OCI-LY1 (cell line): ENCODE results near the gene HS3ST1.

Source experiments
- H2AFZ ChIP-seq: fragments of 200-600 bp; sonication (generic), shearing (Covaris generic); 2 replicates; pipeline ENCODE4 v1.6.0; 2014; ENCODE audit warnings: antibody characterized with exemption, mild to moderate bottlenecking, low read length
- H3F3A ChIP-seq: fragments of 200-600 bp; sonication (generic), shearing (Covaris generic); 2 replicates; pipeline ENCODE4 v1.6.0; 2014; ENCODE audit warnings: mild to moderate bottlenecking, antibody characterized with exemption, low read length, moderate library complexity; ENCODE audit not compliant: insufficient read depth
- H3K27ac ChIP-seq: fragments of 200-600 bp; sonication (generic); 2 replicates; pipeline ENCODE4 v1.5.1; 2014; ENCODE audit warnings: low read length, mixed run types, mild to moderate bottlenecking, low read depth; ENCODE audit not compliant: poor library complexity, severe bottlenecking
- H3K27me3 ChIP-seq: fragments of 200-600 bp; sonication (generic); 2 replicates; pipeline ENCODE4 v1.6.0; 2014; ENCODE audit warnings: antibody characterized with exemption, mild to moderate bottlenecking, low read length, moderate library complexity; ENCODE audit not compliant: insufficient read depth
- H3K36me3 ChIP-seq: fragments of 200-600 bp; sonication (generic); 2 replicates; pipeline ENCODE4 v1.6.1; 2014; ENCODE audit warnings: mild to moderate bottlenecking, antibody characterized with exemption, low read length, moderate library complexity, mixed read lengths; ENCODE audit not compliant: insufficient read depth
- H3K4me1 ChIP-seq: fragments of 200-600 bp; sonication (generic); 2 replicates; pipeline ENCODE4 v1.5.1; 2014; ENCODE audit warnings: mild to moderate bottlenecking, low read length, moderate library complexity; ENCODE audit not compliant: insufficient read depth, severe bottlenecking
- H3K4me2 ChIP-seq: fragments of 200-600 bp; sonication (generic), shearing (Covaris generic); 2 replicates; pipeline ENCODE4 v1.6.1; 2014; ENCODE audit warnings: low read length
- H3K4me3 ChIP-seq: fragments of 200-600 bp; sonication (generic); 2 replicates; pipeline ENCODE4 v1.5.1; 2014; ENCODE audit warnings: low read length, low read depth, mild to moderate bottlenecking, mixed read lengths; ENCODE audit not compliant: poor library complexity, severe bottlenecking
- H3K79me2 ChIP-seq: fragments of 200-600 bp; shearing (Covaris generic); 2 replicates; pipeline ENCODE4 v1.6.1; 2016; ENCODE audit warnings: mixed run types, low read length, mixed read lengths; ENCODE audit not compliant: insufficient read depth
- H3K9ac ChIP-seq: fragments of 200-600 bp; sonication (generic), shearing (Covaris generic); 2 replicates; pipeline ENCODE4 v1.6.1; 2014; ENCODE audit warnings: mild to moderate bottlenecking, low read length, mixed read lengths
- H3K9me2 ChIP-seq: fragments of 200-600 bp; sonication (generic), shearing (Covaris generic); 2 replicates; pipeline ENCODE4 v1.6.1; 2014; ENCODE audit warnings: low read depth, mild to moderate bottlenecking, low read length, mixed read lengths
- H3K9me3 ChIP-seq: fragments of 200-600 bp; shearing (Covaris generic); 2 replicates; pipeline ENCODE4 v1.6.1; 2014; ENCODE audit warnings: low read length, mixed read lengths
- H4K20me1 ChIP-seq: fragments of 200-600 bp; sonication (generic), shearing (Covaris generic); 2 replicates; pipeline ENCODE4 v1.6.0; 2016; ENCODE audit warnings: mild to moderate bottlenecking, low read length; ENCODE audit not compliant: insufficient read depth
- EZH2 ChIP-seq: fragments of 200-600 bp; sonication (generic), shearing (Covaris generic); IDR thresholded peaks from 2 replicates; pipeline ENCODE4 v1.8.0; 2017; ENCODE audit warnings: borderline replicate concordance, mixed run types, mild to moderate bottlenecking, antibody characterized with exemption, low read length, moderate library complexity, mixed read lengths
- TF ChIP-seq, protein P1 (sequence below): fragments of 200-600 bp; sonication (generic), shearing (Covaris generic); IDR thresholded peaks from 2 replicates; pipeline ENCODE4 v1.5.1; 2017; ENCODE audit warnings: mild to moderate bottlenecking, antibody characterized with exemption, low read length, moderate library complexity, mixed read lengths

The HS3ST1 gene

GRCh38 chr4:11416071-11416766 lies 12.5 kb downstream of the HS3ST1 start:
- H3K4me3 ChIP-seq, result no peak overlapping the region
- H3K36me3 ChIP-seq, result no peaks in the 10 kb centered on the region
- no peak overlapping the region for H3K4me2 ChIP-seq
- H3K4me1 ChIP-seq, result no peaks in the 10 kb centered on the region
- H3K9me2 ChIP-seq, result no peaks in the 10 kb centered on the region
- no peak overlapping the region for H3K9ac ChIP-seq
- H3K27me3 ChIP-seq, result no peaks in the 10 kb centered on the region
- H3K9me3 ChIP-seq, result no peaks in the 10 kb centered on the region
- TF ChIP-seq EZH2, result no peak
- TF ChIP-seq, protein P1, sequence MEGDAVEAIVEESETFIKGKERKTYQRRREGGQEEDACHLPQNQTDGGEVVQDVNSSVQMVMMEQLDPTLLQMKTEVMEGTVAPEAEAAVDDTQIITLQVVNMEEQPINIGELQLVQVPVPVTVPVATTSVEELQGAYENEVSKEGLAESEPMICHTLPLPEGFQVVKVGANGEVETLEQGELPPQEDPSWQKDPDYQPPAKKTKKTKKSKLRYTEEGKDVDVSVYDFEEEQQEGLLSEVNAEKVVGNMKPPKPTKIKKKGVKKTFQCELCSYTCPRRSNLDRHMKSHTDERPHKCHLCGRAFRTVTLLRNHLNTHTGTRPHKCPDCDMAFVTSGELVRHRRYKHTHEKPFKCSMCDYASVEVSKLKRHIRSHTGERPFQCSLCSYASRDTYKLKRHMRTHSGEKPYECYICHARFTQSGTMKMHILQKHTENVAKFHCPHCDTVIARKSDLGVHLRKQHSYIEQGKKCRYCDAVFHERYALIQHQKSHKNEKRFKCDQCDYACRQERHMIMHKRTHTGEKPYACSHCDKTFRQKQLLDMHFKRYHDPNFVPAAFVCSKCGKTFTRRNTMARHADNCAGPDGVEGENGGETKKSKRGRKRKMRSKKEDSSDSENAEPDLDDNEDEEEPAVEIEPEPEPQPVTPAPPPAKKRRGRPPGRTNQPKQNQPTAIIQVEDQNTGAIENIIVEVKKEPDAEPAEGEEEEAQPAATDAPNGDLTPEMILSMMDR, result no peak
- H3K79me2 ChIP-seq, result no peaks in the 10 kb centered on the region
- H3K27ac ChIP-seq, result no peak overlapping the region
- no peak overlapping the region for H2AFZ ChIP-seq
- no peaks in the 10 kb centered on the region for H4K20me1 ChIP-seq
- no peaks in the 10 kb centered on the region for H3F3A ChIP-seq

DNA sequence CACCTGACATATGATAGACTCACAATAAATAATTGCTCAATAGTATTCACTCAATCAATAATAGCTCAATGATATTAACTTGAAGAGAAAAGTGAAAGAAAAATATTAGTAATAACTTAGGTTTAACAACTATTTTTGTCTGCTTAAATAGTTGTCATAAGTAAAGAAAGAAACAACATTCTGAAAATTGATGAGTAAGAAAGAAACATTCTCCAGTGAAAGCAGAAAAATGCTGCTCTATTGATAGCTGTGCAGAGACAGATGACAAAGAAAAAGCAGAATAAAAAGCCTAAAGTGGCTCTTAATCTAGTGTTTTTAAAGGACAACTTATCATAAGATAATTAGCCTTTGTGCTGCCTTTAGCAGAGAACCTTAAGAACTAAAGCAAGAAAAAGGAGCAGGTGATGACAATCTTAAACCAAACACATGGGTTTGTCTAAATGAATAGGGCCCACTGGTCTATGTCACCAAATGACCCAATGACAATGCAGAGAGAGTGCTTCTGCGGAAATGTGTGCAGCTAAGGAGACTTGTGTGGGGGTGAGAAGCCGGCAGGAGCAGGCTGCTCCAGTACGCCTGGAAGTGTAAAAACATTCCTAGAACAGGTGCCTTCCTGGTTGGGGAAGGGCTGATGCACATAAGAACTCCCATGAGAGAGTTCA lies 13.2 kb downstream of the HS3ST1 start:
- no peaks in the 10 kb centered on the region for H4K20me1 ChIP-seq
- no peaks in the 10 kb centered on the region for H3K9me2 ChIP-seq
- H3K27me3 ChIP-seq, result no peaks in the 10 kb centered on the region
- H3K27ac ChIP-seq, result no peak overlapping the region
- no peak for TF ChIP-seq EZH2
- TF ChIP-seq, protein P1, result no peak
- H3K9ac ChIP-seq, result no peak overlapping the region
- no peak overlapping the region for H3K4me3 ChIP-seq
- H3K4me2 ChIP-seq, result no peak overlapping the region
- no peaks in the 10 kb centered on the region for H3K4me1 ChIP-seq
- H2AFZ ChIP-seq, result no peak overlapping the region
- H3K36me3 ChIP-seq, result no peaks in the 10 kb centered on the region
- H3K9me3 ChIP-seq, result no peaks in the 10 kb centered on the region
- no peaks in the 10 kb centered on the region for H3F3A ChIP-seq
- no peaks in the 10 kb centered on the region for H3K79me2 ChIP-seq

- no peaks in the 10 kb centered on the region for H3K79me2 ChIP-seq
- H3K9me3 ChIP-seq, result no peaks in the 10 kb centered on the region
- H2AFZ ChIP-seq, result no peak overlapping the region
- no peaks in the 10 kb centered on the region for H3K4me1 ChIP-seq
- no peak overlapping the region for H3K9ac ChIP-seq
- H3K27ac ChIP-seq, result no peak overlapping the region
- H3K36me3 ChIP-seq, result no peaks in the 10 kb centered on the region
- H3K27me3 ChIP-seq, result no peaks in the 10 kb centered on the region
- TF ChIP-seq, protein P1, result no peak
- TF ChIP-seq EZH2, result no peak
- H4K20me1 ChIP-seq, result no peaks in the 10 kb centered on the region
- H3K4me2 ChIP-seq, result no peak overlapping the region
- no peak overlapping the region for H3K4me3 ChIP-seq
- H3K9me2 ChIP-seq, result no peaks in the 10 kb centered on the region
- no peaks in the 10 kb centered on the region for H3F3A ChIP-seq
These were observed 16.5 kb downstream of the HS3ST1 start for GRCh38 chr4:11412211-11412610.
